ENCODE measurements around the gene ZDHHC3.

The ZDHHC3 gene

GRCh38 chr3:44991326-44991725 lies 15.4 kb upstream of the ZDHHC3 start:
- peak; percentile 47 for ATAC-seq (ENCODE audit: insufficient read depth, low read depth)

DNA sequence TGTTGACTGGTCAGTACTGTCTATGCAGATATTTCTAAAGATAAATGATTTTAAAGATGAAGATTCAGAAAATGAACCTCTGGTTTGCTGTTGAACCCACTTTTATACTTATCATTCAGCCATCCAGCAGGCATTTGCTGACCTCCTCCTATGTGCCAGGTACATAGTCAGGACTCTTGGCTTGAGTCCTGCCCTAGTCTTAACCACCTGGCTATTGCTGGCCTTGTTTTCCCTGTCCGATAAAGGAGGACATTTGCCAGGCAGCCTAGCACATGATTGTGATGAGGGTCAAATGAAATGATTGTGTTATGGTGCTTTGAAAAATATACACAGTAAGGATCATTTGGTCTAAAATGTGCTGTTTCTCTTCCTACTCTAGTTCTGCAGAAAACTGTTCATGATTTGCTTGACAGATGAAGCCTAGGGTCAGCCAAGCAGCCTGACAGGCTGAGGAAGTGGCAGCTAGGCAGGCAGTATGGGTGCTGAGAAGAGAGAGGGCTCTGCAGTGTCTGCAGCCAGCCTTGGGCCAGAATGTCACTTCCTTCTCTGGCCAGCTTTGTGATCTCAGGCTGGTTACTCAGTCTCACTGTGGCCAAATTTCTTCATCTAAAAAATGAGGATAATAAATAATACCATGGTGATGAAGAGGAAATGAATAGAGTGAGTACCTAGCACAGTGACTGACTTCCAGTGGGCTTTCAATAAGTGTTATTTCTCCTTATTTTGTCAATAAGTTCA lies 13.8 kb upstream of the ZDHHC3 start:
- ATAC-seq (ENCODE audit: insufficient read depth, low read depth): no peak
- Histone ChIP-seq H3K4me1 (ENCODE audit: insufficient read depth, low read length) (no peaks in the 10 kb centered on the region), H3K9me3 (ENCODE audit: insufficient read depth, low read length, severe bottlenecking) (no peaks in the 10 kb centered on the region), H3K27ac (ENCODE audit: low read length) (no peak overlapping the region), H4K20me1 (ENCODE audit: insufficient read depth, low read length) (no peaks in the 10 kb centered on the region; the same call in 1 of the 2 replicates), H2AFZ (ENCODE audit: low read depth, low read length) (no peak overlapping the region), H3K27me3 (ENCODE audit: insufficient read depth, low read length, poor library complexity) (no peaks in the 10 kb centered on the region), H3K36me3 (ENCODE audit: insufficient read depth, low read length) (peaks cover 40% of the 10 kb centered on the region), H3K79me2 (ENCODE audit: insufficient read depth, low read length) (peaks cover 10% of the 10 kb centered on the region), H3K4me3 (ENCODE audit: low read depth in 1 of 2, low read length in 2 of 2) (no peak overlapping the region), H3K9ac (ENCODE audit: low read depth, low read length) (no peak overlapping the region), H3K4me2 (ENCODE audit: insufficient read depth, low read length) (no peak overlapping the region)
- no peak for DNase-seq
- TF ChIP-seq CTCF (IDR thresholded peaks at IDR 0.05; ENCODE audit: borderline replicate concordance, extremely low read depth, low read length, poor library complexity, severe bottlenecking): no peak
- no peak for TF ChIP-seq EZH2 (IDR thresholded peaks at IDR 0.05; ENCODE audit: borderline replicate concordance, low read depth, low read length, severe bottlenecking)

More at GRCh38 chr3:44991326-44991725, 15.4 kb upstream of the ZDHHC3 start:
- Histone ChIP-seq H3K27ac (ENCODE audit: low read length) (no peak overlapping the region), H4K20me1 (ENCODE audit: insufficient read depth, low read length) (no peaks in the 10 kb centered on the region; the same call in 1 of the 2 replicates), H3K9me3 (ENCODE audit: insufficient read depth, low read length, severe bottlenecking) (no peaks in the 10 kb centered on the region), H2AFZ (ENCODE audit: low read depth, low read length) (no peak overlapping the region), H3K9ac (ENCODE audit: low read depth, low read length) (no peak overlapping the region), H3K36me3 (ENCODE audit: insufficient read depth, low read length) (peaks cover 46% of the 10 kb centered on the region), H3K4me2 (ENCODE audit: insufficient read depth, low read length) (no peak overlapping the region), H3K79me2 (ENCODE audit: insufficient read depth, low read length) (peaks cover 7% of the 10 kb centered on the region; the same call in 1 of the 2 replicates), H3K4me3 (ENCODE audit: low read depth in 1 of 2, low read length in 2 of 2) (no peak overlapping the region), H3K4me1 (ENCODE audit: insufficient read depth, low read length) (no peaks in the 10 kb centered on the region), H3K27me3 (ENCODE audit: insufficient read depth, low read length, poor library complexity) (no peaks in the 10 kb centered on the region)
- TF ChIP-seq CTCF (IDR thresholded peaks at IDR 0.05; ENCODE audit: borderline replicate concordance, extremely low read depth, low read length, poor library complexity, severe bottlenecking): peak; percentile 2
- TF ChIP-seq EZH2 (IDR thresholded peaks at IDR 0.05; ENCODE audit: borderline replicate concordance, low read depth, low read length, severe bottlenecking): no peak
- no peak for DNase-seq

DNA sequence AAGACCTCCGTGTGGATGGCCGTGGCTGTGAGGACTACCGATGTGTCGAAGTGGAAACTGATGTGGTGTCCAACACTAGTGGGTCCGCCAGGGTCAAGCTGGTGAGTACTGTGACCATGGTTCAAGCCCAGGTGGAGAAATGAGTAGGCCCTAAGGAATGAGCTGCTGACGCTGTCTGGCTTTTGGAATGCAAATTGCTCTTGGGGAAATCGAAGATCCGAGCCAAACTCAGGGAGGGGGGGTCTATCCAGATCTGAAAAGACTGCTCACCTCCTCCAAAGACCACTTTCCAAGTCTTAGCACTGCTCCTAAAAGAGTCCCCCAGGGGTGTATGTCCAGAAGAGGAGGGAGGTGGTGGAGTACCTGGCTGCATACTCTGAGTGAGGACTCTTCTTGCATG lies 13.2 kb upstream of the ZDHHC3 start:
- no peaks in the 10 kb centered on the region for H3K9me3 ChIP-seq (ENCODE audit: insufficient read depth, low read length, severe bottlenecking)
- DNase-seq: no peak
- ATAC-seq (ENCODE audit: insufficient read depth, low read depth): no peak
- H3K36me3 ChIP-seq (ENCODE audit: insufficient read depth, low read length): peaks cover 35% of the 10 kb centered on the region
- no peak overlapping the region for H3K9ac ChIP-seq (ENCODE audit: low read depth, low read length)
- no peak overlapping the region for H2AFZ ChIP-seq (ENCODE audit: low read depth, low read length)
- TF ChIP-seq EZH2 (IDR thresholded peaks at IDR 0.05; ENCODE audit: borderline replicate concordance, low read depth, low read length, severe bottlenecking): no peak
- no peak for TF ChIP-seq CTCF (IDR thresholded peaks at IDR 0.05; ENCODE audit: borderline replicate concordance, extremely low read depth, low read length, poor library complexity, severe bottlenecking)
- no peaks in the 10 kb centered on the region for H3K27me3 ChIP-seq (ENCODE audit: insufficient read depth, low read length, poor library complexity)
- no peaks in the 10 kb centered on the region for H3K4me1 ChIP-seq (ENCODE audit: insufficient read depth, low read length)
- H3K27ac ChIP-seq (ENCODE audit: low read length): no peak overlapping the region
- no peak overlapping the region for H3K4me2 ChIP-seq (ENCODE audit: insufficient read depth, low read length)
- H3K4me3 ChIP-seq (ENCODE audit: low read depth in 1 of 2, low read length in 2 of 2): no peak overlapping the region
- no peaks in the 10 kb centered on the region; the same call in 1 of the 2 replicates for H4K20me1 ChIP-seq (ENCODE audit: insufficient read depth, low read length)
- peaks cover 17% of the 10 kb centered on the region for H3K79me2 ChIP-seq (ENCODE audit: insufficient read depth, low read length)

All from DND-41 (cell line).